Gastrocnemius medialis (tissue), 4 donors: ENCODE results near the gene ARMH1. TPM values are rescaled to one million over a fixed set of nuclear protein-coding genes. Genes with fewer than 3 reads are reported as not detected.

Experiments
- ATAC-seq, 2 donors: fragments of 150-250 bp; one replicate each; pipeline ENCODE4 v1.9.1; 2016
- DNase-seq, 2 donors: peaks; one replicate each; pipeline ENCODE4 v3.0.0-alpha.2; 2019
- H3K27ac ChIP-seq, 4 donors: fragments of 200-600 bp; sonication (generic); 1 replicate in 1 of 4; 2 replicates in 3 of 4; pipeline ENCODE4 v1.5.1; 2016 to 2018; ENCODE audit warnings: mild to moderate bottlenecking in 2 of 4, moderate library complexity in 1 of 4
- H3K27me3 ChIP-seq, 3 donors: fragments of 200-600 bp; sonication (generic) in 2 of 3; 1 replicate in 1 of 3; 2 replicates in 2 of 3; pipeline versions ENCODE4 v1.5.1 to v1.6.0; 2016 to 2019; ENCODE audit warnings: mild to moderate bottlenecking in 1 of 3, moderate library complexity in 1 of 3
- H3K36me3 ChIP-seq, 2 donors: fragments of 200-600 bp; sonication (generic) in 1 of 2; one replicate each; pipeline ENCODE4 v1.5.1; 2017 to 2018
- H3K4me1 ChIP-seq, 2 donors: fragments of 200-600 bp; sonication (generic) in 1 of 2; one replicate each; pipeline ENCODE4 v1.5.1; 2016 to 2017; ENCODE audit warnings: mild to moderate bottlenecking in 2 of 2
- H3K4me3 ChIP-seq, 4 donors: fragments of 200-600 bp; sonication (generic) in 3 of 4; 1 replicate in 1 of 4; 2 replicates in 3 of 4; pipeline ENCODE4 v1.5.1; 2016 to 2019; ENCODE audit warnings: mild to moderate bottlenecking in 2 of 4
- H3K9me3 ChIP-seq, 3 donors: fragments of 200-600 bp; sonication (generic) in 2 of 3; 1 replicate in 1 of 3; 2 replicates in 2 of 3; pipeline ENCODE4 v1.5.1; 2016 to 2019
- CTCF ChIP-seq, 5 experiments: fragments of 450-650 bp in 3 of 5; fragments of 200-600 bp in 2 of 5; sonication (generic) in 2 of 5; IDR thresholded peaks in 4 of 5; conservative IDR thresholded peaks in 1 of 5; 1 replicate in 4 of 5; 2 replicates in 1 of 5; pipeline ENCODE4 v1.5.1; 2016 to 2019; ENCODE audit warnings: antibody characterized with exemption in 5 of 5, mild to moderate bottlenecking in 3 of 5, moderate library complexity in 3 of 5
- POLR2A ChIP-seq, 2 donors: fragments of 450-650 bp; IDR thresholded peaks; one replicate each; pipeline ENCODE4 v1.6.1; 2017; ENCODE audit warnings: antibody characterized with exemption in 2 of 2, mild to moderate bottlenecking in 2 of 2, moderate library complexity in 2 of 2
- in situ Hi-C, 4 donors: fragments of 200-750 bp; cut with MboI; loops; one replicate each; pipeline versions ENCODE4 v1.15.0 to v1.8.0; 2017; ENCODE audit warnings: low sequenced_read_pairs in 4 of 4
- intact Hi-C: fragments of 100-400 bp; cut with DNase I; formaldehyde crosslinking; loops from one replicate; pipeline ENCODE4 v1.15.1; 2023; ENCODE audit warnings: low total_unique reads
- total RNA-seq, 4 donors: library from RNA; depleted of rRNA; stranded (reverse); fragments of >200 nt; gene quantifications; one replicate each; pipeline versions ENCODE4 v1.1.0 to v1.2.3, GENCODE V29; 2016

ARMH1 gene
- total RNA-seq, 4 donors from 2014 or later = 0.78 TPM; not detected in 3

- intact Hi-C loops (no loop called here), in situ Hi-C loops (no loop called here)
- no peak for DNase-seq
- no peak overlapping the region for H3K27ac ChIP-seq
- H3K36me3 ChIP-seq = no peaks in the 10 kb centered on the region
- no peak for ATAC-seq
- H3K9me3 ChIP-seq = no peaks in the 10 kb centered on the region
- no peak overlapping the region for H3K4me3 ChIP-seq
- H3K4me1 ChIP-seq = no peaks in the 10 kb centered on the region
- no peaks in the 10 kb centered on the region for H3K27me3 ChIP-seq
- TF ChIP-seq POLR2A (IDR thresholded peaks at IDR 0.05) (no peak), CTCF (IDR thresholded peaks at IDR 0.05 in 4 of 5, conservative IDR thresholded peaks at IDR 0.05 in 1 of 5) (no peak)
These were observed 19.4 kb downstream of the ARMH1 start for GRCh38 chr1:44693900-44694299.

GRCh38 chr1:44694863-44695478 lies 20.5 kb downstream of the ARMH1 start:
- no peak overlapping the region for H3K27ac ChIP-seq
- H3K36me3 ChIP-seq = no peaks in the 10 kb centered on the region
- H3K27me3 ChIP-seq = no peaks in the 10 kb centered on the region
- no peak overlapping the region for H3K4me3 ChIP-seq
- ATAC-seq (no peak), DNase-seq (no peak)
- TF ChIP-seq CTCF (IDR thresholded peaks at IDR 0.05 in 4 of 5, conservative IDR thresholded peaks at IDR 0.05 in 1 of 5) (no peak), POLR2A (IDR thresholded peaks at IDR 0.05) (no peak)
- H3K9me3 ChIP-seq = no peaks in the 10 kb centered on the region
- H3K4me1 ChIP-seq = no peaks in the 10 kb centered on the region
- intact Hi-C loops (no loop called here), in situ Hi-C loops (no loop called here)

- Histone ChIP-seq H3K36me3 (no peaks in the 10 kb centered on the region), H3K9me3 (no peaks in the 10 kb centered on the region), H3K4me3 (no peak overlapping the region), H3K27ac (no peak overlapping the region), H3K27me3 (no peaks in the 10 kb centered on the region), H3K4me1 (no peaks in the 10 kb centered on the region)
- intact Hi-C loops = no loop called here
- in situ Hi-C loops = no loop called here
- ATAC-seq (no peak), DNase-seq (no peak)
- TF ChIP-seq CTCF (IDR thresholded peaks at IDR 0.05 in 4 of 5, conservative IDR thresholded peaks at IDR 0.05 in 1 of 5) = no peak
- no peak for TF ChIP-seq POLR2A (IDR thresholded peaks at IDR 0.05)
These were observed 21.2 kb downstream of the ARMH1 start for GRCh38 chr1:44695671-44696070.

- no peak for DNase-seq
- in situ Hi-C loops = no loop called here
- intact Hi-C loops = no loop called here
- Histone ChIP-seq H3K4me1 (no peaks in the 10 kb centered on the region), H3K36me3 (no peaks in the 10 kb centered on the region), H3K4me3 (no peak overlapping the region), H3K27me3 (no peaks in the 10 kb centered on the region), H3K27ac (no peak overlapping the region), H3K9me3 (no peaks in the 10 kb centered on the region)
- no peak for ATAC-seq
- TF ChIP-seq CTCF (IDR thresholded peaks at IDR 0.05 in 4 of 5, conservative IDR thresholded peaks at IDR 0.05 in 1 of 5) (no peak), POLR2A (IDR thresholded peaks at IDR 0.05) (no peak)
These were observed 21.6 kb downstream of the ARMH1 start for GRCh38 chr1:44696101-44696500.

GRCh38 chr1:44696789-44697345 lies 22.4 kb downstream of the ARMH1 start:
- intact Hi-C loops = no loop called here
- Histone ChIP-seq H3K36me3 (no peaks in the 10 kb centered on the region), H3K9me3 (no peaks in the 10 kb centered on the region), H3K27ac (no peak overlapping the region), H3K4me1 (no peaks in the 10 kb centered on the region), H3K27me3 (no peaks in the 10 kb centered on the region), H3K4me3 (no peak overlapping the region)
- in situ Hi-C loops = no loop called here
- no peak for TF ChIP-seq POLR2A (IDR thresholded peaks at IDR 0.05)
- TF ChIP-seq CTCF (IDR thresholded peaks at IDR 0.05 in 4 of 5, conservative IDR thresholded peaks at IDR 0.05 in 1 of 5) = no peak
- no peak for DNase-seq
- ATAC-seq = no peak
